H1 (cell line): ENCODE results near the gene TMEM187. TPM values are rescaled to one million over a fixed set of nuclear protein-coding genes. Genes with fewer than 3 reads are reported as not detected.

Experiments used
- CTCF ChIA-PET: fragments of 300-600 bp; sonication (Branson Sonifier 250); formaldehyde crosslinking; loops from one replicate; lab custom pipeline; 2021; ENCODE audit not compliant: partially characterized antibody; lab: Charles Lee
- POLR2A ChIA-PET: fragments of 300-600 bp; sonication (Branson Sonifier 250); formaldehyde crosslinking; loops from one replicate; lab custom pipeline; 2021; ENCODE audit warnings: inconsistent platforms; ENCODE audit not compliant: partially characterized antibody; lab: Charles Lee
- DNase-seq, 2 experiments: peaks; one replicate each; pipeline versions ENCODE4 v3.0.0 to v3.0.0-alpha.2; 2010 to 2022; ENCODE audit warnings: low spot score in 2 of 2, low read depth in 1 of 2, mixed read lengths in 1 of 2
- FAIRE-seq: peaks from 2 replicates; lab custom pipeline; 2011; peaks lifted over from hg19 to GRCh38; lab: Jason Lieb, UNC
- H2AFZ ChIP-seq: 2 replicates; pipeline ENCODE4 v1.8.1; 2012; ENCODE audit warnings: low read length, inconsistent platforms
- H2AK5ac ChIP-seq: 2 replicates; pipeline ENCODE4 v1.6.1; 2013; ENCODE audit warnings: low read depth, low read length
- H2BK120ac ChIP-seq: replicated peaks from 2 replicates; pipeline ENCODE3; 2013; ENCODE audit warnings: low read depth, low read length, inconsistent platforms
- H2BK12ac ChIP-seq: 2 replicates; pipeline ENCODE4 v1.6.1; 2013; ENCODE audit warnings: low read depth, low read length
- H2BK15ac ChIP-seq: 2 replicates; pipeline ENCODE4 v1.6.1; 2013; ENCODE audit warnings: low read length
- H2BK20ac ChIP-seq: 2 replicates; pipeline ENCODE4 v1.6.1; 2013; ENCODE audit warnings: low read length
- H2BK5ac ChIP-seq: 2 replicates; pipeline ENCODE4 v1.6.1; 2013; ENCODE audit warnings: low read depth, low read length
- H3K14ac ChIP-seq: 2 replicates; pipeline ENCODE4 v1.6.1; 2013; ENCODE audit warnings: inconsistent platforms; ENCODE audit not compliant: insufficient read length
- H3K18ac ChIP-seq: 2 replicates; pipeline ENCODE4 v1.6.1; 2013; ENCODE audit warnings: low read length; ENCODE audit errors: extremely low read depth
- H3K23ac ChIP-seq: 2 replicates; pipeline ENCODE4 v1.6.1; 2013; ENCODE audit warnings: inconsistent platforms; ENCODE audit not compliant: insufficient read length
- H3K23me2 ChIP-seq: 2 replicates; pipeline ENCODE4 v1.6.1; 2013; ENCODE audit warnings: low read depth, low read length
- H3K27ac ChIP-seq: 2 replicates; pipeline ENCODE4 v1.6.1; 2011; ENCODE audit warnings: low read depth, low read length, inconsistent platforms
- H3K27me3 ChIP-seq, 4 experiments: replicated peaks in 1 of 4; 1 replicate in 1 of 4; 2 replicates in 3 of 4; pipeline versions ENCODE4 v1.6.1 to v1.8.1; 2011 to 2013; ENCODE audit warnings: low read length in 3 of 4, mild to moderate bottlenecking in 3 of 4, inconsistent platforms in 2 of 4, mixed read lengths in 2 of 4, moderate library complexity in 1 of 4; ENCODE audit not compliant: control insufficient read depth in 3 of 4, insufficient read depth in 3 of 4; ENCODE audit errors: extremely low read depth in 1 of 4
- H3K36me3 ChIP-seq, 4 experiments: 2 replicates each; pipeline versions ENCODE4 v1.6.1 to v1.8.1; 2011 to 2013; ENCODE audit warnings: mild to moderate bottlenecking in 4 of 4, low read length in 3 of 4, moderate library complexity in 2 of 4, control low read depth in 1 of 4, inconsistent platforms in 1 of 4; ENCODE audit not compliant: insufficient read depth in 4 of 4, control insufficient read depth in 2 of 4
- H3K4ac ChIP-seq: replicated peaks from 2 replicates; pipeline ENCODE3; 2013; ENCODE audit warnings: low read length, low read depth, mixed read lengths, inconsistent platforms; ENCODE audit not compliant: insufficient read length
- H3K4me1 ChIP-seq, 4 experiments: replicated peaks in 1 of 4; 1 replicate in 1 of 4; 2 replicates in 3 of 4; pipeline versions ENCODE4 v1.6.1 to v1.8.1; 2011 to 2013; ENCODE audit warnings: low read length in 3 of 4, inconsistent platforms in 2 of 4, mixed read lengths in 1 of 4; ENCODE audit not compliant: insufficient read depth in 4 of 4, control insufficient read depth in 3 of 4
- H3K4me2 ChIP-seq, 2 experiments: 2 replicates each; pipeline versions ENCODE4 v1.6.1 to v1.8.1; 2011 to 2013; ENCODE audit warnings: low read depth in 2 of 2, low read length in 2 of 2, control low read depth in 1 of 2, inconsistent platforms in 1 of 2, mild to moderate bottlenecking in 1 of 2; ENCODE audit not compliant: insufficient read depth in 1 of 2
- H3K4me3 ChIP-seq, 4 experiments: fragments of 200-600, 300-600 bp in 1 of 4; sonication (generic), shearing (Covaris generic), sonication (Bioruptor Twin) in 1 of 4; 2 replicates each; pipeline versions ENCODE4 v1.5.1 to v1.8.1; 2011 to 2016; ENCODE audit warnings: low read length in 4 of 4, low read depth in 3 of 4, control low read depth in 2 of 4, inconsistent platforms in 2 of 4, mild to moderate bottlenecking in 2 of 4, mixed read lengths in 1 of 4, moderate library complexity in 1 of 4; ENCODE audit not compliant: insufficient read depth in 2 of 4; ENCODE audit errors: extremely low read depth in 1 of 4
- H3K56ac ChIP-seq: replicated peaks from 2 replicates; pipeline ENCODE3; 2013; ENCODE audit warnings: low read depth, mild to moderate bottlenecking, mixed read lengths, low read length, inconsistent platforms; ENCODE audit not compliant: insufficient read length
- H3K79me1 ChIP-seq: 2 replicates; pipeline ENCODE4 v1.6.1; 2013; ENCODE audit warnings: low read depth, low read length, control low read depth
- H3K79me2 ChIP-seq, 2 experiments: 2 replicates each; pipeline versions ENCODE4 v1.6.1 to v1.8.1; 2012 to 2013; ENCODE audit warnings: low read length in 2 of 2, mild to moderate bottlenecking in 2 of 2, inconsistent platforms in 1 of 2; ENCODE audit not compliant: insufficient read depth in 2 of 2, control insufficient read depth in 1 of 2
- H3K9ac ChIP-seq, 4 experiments: replicated peaks in 1 of 4; 1 replicate in 1 of 4; 2 replicates in 3 of 4; pipeline versions ENCODE4 v1.6.1 to v1.8.1; 2011 to 2013; ENCODE audit warnings: low read depth in 3 of 4, low read length in 3 of 4, control low read depth in 2 of 4, mild to moderate bottlenecking in 2 of 4, moderate library complexity in 2 of 4, inconsistent platforms in 1 of 4; ENCODE audit errors: extremely low read depth in 1 of 4
- H3K9me3 ChIP-seq, 2 experiments: 2 replicates each; pipeline versions ENCODE4 v1.6.1 to v1.8.1; 2012 to 2013; ENCODE audit warnings: mild to moderate bottlenecking in 2 of 2, moderate library complexity in 2 of 2, control low read depth in 1 of 2, inconsistent platforms in 1 of 2, low read depth in 1 of 2, low read length in 1 of 2, mixed read lengths in 1 of 2; ENCODE audit not compliant: insufficient read depth in 2 of 2
- H4K20me1 ChIP-seq, 2 experiments: replicated peaks in 1 of 2; 2 replicates each; pipeline versions ENCODE3 to v1.8.1; 2011 to 2013; ENCODE audit warnings: inconsistent platforms in 2 of 2, low read length in 2 of 2, mild to moderate bottlenecking in 1 of 2; ENCODE audit not compliant: insufficient read depth in 2 of 2, control insufficient read depth in 1 of 2
- H4K5ac ChIP-seq: 2 replicates; pipeline ENCODE4 v1.6.1; 2013; ENCODE audit warnings: low read length, low read depth, mixed read lengths, inconsistent platforms; ENCODE audit not compliant: insufficient read length
- H4K8ac ChIP-seq: 2 replicates; pipeline ENCODE4 v1.8.0; 2013; ENCODE audit warnings: mild to moderate bottlenecking, moderate library complexity, low read length, inconsistent platforms; ENCODE audit not compliant: insufficient read depth; ENCODE audit errors: extremely low read depth
- H4K91ac ChIP-seq: replicated peaks from 2 replicates; pipeline ENCODE3; 2013; ENCODE audit warnings: low read length, mixed read lengths, inconsistent platforms; ENCODE audit not compliant: insufficient read length
- POLR2AphosphoS5 ChIP-seq: IDR thresholded peaks from 2 replicates; pipeline ENCODE4 v1.6.1; 2011; ENCODE audit warnings: low read depth, low read length
- USF2 ChIP-seq: IDR thresholded peaks from 2 replicates; pipeline ENCODE4 v1.6.1; 2011; ENCODE audit warnings: low read length, improper control_type of control experiment
- WGBS, 2 experiments: shearing (Covaris generic) in 1 of 2; methylation state at CpG; one replicate each; pipeline versions ENCODE4 v1.1.6 to v1.1.7; 2013 to 2015; ENCODE audit warnings: low lambda C conversion rate in 2 of 2, mixed read lengths in 2 of 2, inconsistent platforms in 1 of 2, low coverage in 1 of 2, missing lambda C conversion rate in 1 of 2; ENCODE audit not compliant: insufficient replicate concordance in 2 of 2, insufficient coverage in 1 of 2, insufficient read length in 1 of 2; ENCODE audit errors: extremely low coverage in 1 of 2, missing lambda C conversion rate in 1 of 2; 5-methylcytosine and 5-hydroxymethylcytosine counted together
- polyA plus RNA-seq, 7 experiments: library from polyadenylated mRNA; depleted of rRNA in 3 of 7; stranded (reverse) in 5 of 7; unstranded in 2 of 7; fragments of >200 nt in 5 of 7; fragments of 200-250 nt in 2 of 7; gene quantifications; 1 replicate in 5 of 7; 2 replicates in 1 of 7; 4 replicates in 1 of 7; pipeline versions ENCODE4 v1.2.1 to v1.2.3, GENCODE V29; 2011 to 2013; ENCODE audit warnings: missing spikeins in 2 of 7, mixed read lengths in 2 of 7
- total RNA-seq: library from RNA; stranded (reverse); fragmentation: NEBNext Ultra II Directional; extraction: Animal tissue kit (Norgen Biotek cat#: 25700); gene quantifications from 2 replicates; pipeline ENCODE4 v1.2.1, GENCODE V29; 2021

Gene TMEM187
- total and polyA plus RNA-seq, 2 of the 8 experiments (the other 6 are each of a cell fraction or from before 2014, with no cell fraction given), result 5.0 to 14.5 TPM

- no peak for TF ChIP-seq USF2
- peak; percentile 28; the same call in 1 of the 2 replicates for TF ChIP-seq POLR2AphosphoS5
- Histone ChIP-seq H2BK5ac (no peak overlapping the region; the same call in 1 of the 2 replicates), H4K20me1 (peaks cover 2 to 6% of the 10 kb centered on the region in 2 experiments), H3K4me1 (no peaks in the 10 kb centered on the region), H3K23me2 (no peaks in the 10 kb centered on the region), H3K23ac (no peak overlapping the region), H2BK12ac (no peak overlapping the region), H4K8ac (no peak overlapping the region), H3K27me3 (no peaks in the 10 kb centered on the region), H2AFZ (no peak overlapping the region), H3K79me1 (no peaks in the 10 kb centered on the region), H4K5ac (no peak overlapping the region), H3K36me3 (peaks cover 29 to 93% (median 62%) of the 10 kb centered on the region in 4 experiments; a peak in 7 of 8 replicates), H4K91ac (no peak overlapping the region), H2BK20ac (no peak overlapping the region), H2BK120ac (no peak overlapping the region), H3K27ac (no peak overlapping the region), H3K9me3 (no peaks in the 10 kb centered on the region), H3K79me2 (no peaks in the 10 kb centered on the region), H3K14ac (no peak overlapping the region), H3K4ac (no peak overlapping the region), H3K4me2 (no peak overlapping the region), H2BK15ac (no peak overlapping the region), H3K9ac (no peak overlapping the region), H2AK5ac (no peak overlapping the region), H3K4me3 (no peak overlapping the region), H3K56ac (no peak overlapping the region), H3K18ac (no peak overlapping the region)
- POLR2A ChIA-PET, result interaction anchor here (5.0 kb wide), 1 partner anchor 13 kb away, joined by 26 read pairs; no protein-coding TSS in a partner anchor
- DNase-seq (no peak), FAIRE-seq (no peak)
- 86% methylated on average over 10 of the region's 12 CpGs; no CpG with 5 or more reads in 1 of the 2 experiments for WGBS, 2 experiments
- CTCF ChIA-PET, result no interaction called here
Observed at GRCh38 chrX:153955228-153955732, 17.3 kb upstream of the TMEM187 start.
